IPS-11a (cell line): ENCODE data around the gene PLEKHG3.

Experiments
- H3K4me3 ChIP-seq: one replicate; pipeline ENCODE4 v1.5.1; 2013; ENCODE audit warnings: low read depth, low read length, control low read depth

PLEKHG3 gene

DNA sequence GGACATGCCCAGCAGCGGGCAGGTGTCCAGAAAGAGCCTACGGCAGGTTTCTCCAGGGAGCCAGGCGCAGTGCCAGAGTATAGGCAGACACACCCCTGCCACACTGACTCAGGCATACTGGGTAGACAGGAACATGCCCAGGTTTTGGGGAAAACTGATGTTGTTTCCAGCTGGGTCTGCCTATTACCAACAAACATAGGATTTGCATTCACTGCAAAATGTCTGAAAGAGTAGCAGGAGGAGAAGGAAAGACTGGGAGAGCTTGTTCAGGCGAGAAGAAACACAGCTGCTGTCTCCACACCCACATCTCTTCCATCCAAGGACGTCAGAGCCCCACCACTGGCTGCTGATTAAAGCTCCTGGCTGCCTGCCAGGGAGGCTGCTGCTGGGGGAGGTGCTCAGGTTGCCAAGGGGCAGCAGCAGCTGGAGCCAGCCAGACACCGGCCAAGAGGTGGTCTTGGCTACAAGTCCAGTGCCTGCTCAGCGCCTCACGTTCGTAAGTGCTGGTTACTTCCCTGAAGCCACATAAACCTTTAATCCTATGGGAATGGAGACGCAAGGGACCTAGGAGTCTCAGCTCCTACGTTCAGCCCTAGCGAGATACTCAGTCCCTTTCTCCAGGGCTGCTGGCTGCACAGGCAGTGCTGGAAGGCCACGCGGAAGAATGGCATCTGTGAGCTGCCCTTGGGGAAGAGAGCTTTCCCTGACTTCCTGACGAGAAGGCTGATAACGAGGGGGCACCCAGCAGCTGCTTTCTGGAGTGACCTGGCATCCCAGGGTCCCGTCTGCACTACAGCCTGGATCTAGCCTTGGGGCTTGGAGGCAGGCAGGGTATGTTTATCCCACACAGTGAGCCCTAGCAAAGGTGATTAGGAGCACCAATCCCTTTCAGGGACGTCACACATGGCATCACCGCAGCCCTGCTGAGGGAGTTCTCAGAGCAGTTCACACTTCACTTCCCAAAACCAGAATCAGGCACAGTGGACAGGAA is 58.1 kb downstream of the PLEKHG3 start:
- no peak overlapping the region for H3K4me3 ChIP-seq

DNA sequence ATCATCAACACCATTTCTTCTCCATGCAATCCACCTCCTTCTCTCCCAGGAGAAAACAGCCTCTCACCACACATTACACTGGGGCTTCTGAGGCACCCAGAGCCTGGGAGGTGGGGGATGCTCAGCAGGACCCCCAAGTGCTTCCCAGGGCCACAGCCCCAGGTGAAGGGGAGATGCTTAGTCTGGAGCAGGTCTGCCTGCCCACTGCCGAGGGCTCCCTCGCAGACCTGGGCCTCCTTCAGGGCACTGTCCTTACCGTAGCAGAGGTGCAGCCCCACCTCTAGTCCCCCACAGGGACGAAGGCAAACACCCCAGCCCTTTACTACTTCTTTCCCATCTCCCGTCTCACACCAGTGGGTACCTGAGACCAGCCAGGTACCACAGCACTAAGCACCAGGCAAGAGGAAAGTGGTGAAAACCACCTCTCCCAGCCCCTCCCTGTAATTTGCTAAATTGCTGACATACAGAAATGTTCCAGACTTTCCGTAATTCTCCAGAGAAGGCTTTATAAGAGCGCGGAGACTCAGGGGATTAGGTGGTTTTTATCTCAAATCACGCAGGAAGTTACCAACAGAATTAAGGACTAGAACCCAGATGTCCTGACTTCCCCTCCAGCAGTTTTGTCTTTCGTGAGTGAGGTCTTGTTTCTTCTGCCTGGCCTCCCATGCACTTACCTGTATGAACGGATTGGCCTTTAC is 59.0 kb downstream of the PLEKHG3 start:
- H3K4me3 ChIP-seq = no peak overlapping the region

DNA sequence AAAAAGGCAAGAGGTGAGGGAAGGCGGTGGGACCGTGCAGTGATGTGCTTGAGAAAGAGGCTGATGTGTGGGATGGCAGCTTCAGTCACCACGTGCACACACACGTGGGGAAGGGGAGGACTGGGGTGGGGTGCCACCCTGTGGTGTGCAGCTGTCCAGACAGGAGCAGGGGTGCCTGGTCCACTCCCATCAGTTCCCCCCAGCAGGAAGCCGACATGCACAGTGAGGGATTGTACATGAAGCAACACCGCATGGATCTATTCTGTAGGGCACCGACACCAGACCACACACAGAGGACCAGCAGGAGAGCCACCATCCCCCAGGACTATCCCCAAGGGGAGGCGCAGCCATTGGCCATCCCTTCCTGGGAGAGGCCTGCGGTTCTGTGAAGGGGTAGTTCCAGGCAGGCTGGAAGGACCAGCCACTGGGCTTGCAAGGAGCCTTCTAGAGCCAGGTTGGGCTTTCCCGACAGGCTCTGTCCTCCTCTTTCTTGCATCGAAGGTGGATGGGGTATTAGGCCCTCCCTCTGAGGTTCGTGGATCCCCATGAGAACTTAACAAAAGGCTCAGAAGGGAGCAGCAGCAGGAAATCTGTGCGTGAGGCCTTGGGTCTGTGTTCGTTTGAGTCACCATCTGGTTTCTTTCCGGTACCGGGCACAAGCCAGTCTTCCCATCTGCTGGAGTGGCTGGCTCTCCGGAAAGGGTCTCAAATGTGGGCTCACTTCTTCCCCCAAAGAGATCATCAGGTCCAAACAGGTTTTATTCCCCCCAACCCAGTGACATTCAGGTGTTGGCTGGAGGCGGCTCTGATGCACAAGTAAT is 59.8 kb downstream of the PLEKHG3 start:
- H3K4me3 ChIP-seq = no peak overlapping the region

DNA sequence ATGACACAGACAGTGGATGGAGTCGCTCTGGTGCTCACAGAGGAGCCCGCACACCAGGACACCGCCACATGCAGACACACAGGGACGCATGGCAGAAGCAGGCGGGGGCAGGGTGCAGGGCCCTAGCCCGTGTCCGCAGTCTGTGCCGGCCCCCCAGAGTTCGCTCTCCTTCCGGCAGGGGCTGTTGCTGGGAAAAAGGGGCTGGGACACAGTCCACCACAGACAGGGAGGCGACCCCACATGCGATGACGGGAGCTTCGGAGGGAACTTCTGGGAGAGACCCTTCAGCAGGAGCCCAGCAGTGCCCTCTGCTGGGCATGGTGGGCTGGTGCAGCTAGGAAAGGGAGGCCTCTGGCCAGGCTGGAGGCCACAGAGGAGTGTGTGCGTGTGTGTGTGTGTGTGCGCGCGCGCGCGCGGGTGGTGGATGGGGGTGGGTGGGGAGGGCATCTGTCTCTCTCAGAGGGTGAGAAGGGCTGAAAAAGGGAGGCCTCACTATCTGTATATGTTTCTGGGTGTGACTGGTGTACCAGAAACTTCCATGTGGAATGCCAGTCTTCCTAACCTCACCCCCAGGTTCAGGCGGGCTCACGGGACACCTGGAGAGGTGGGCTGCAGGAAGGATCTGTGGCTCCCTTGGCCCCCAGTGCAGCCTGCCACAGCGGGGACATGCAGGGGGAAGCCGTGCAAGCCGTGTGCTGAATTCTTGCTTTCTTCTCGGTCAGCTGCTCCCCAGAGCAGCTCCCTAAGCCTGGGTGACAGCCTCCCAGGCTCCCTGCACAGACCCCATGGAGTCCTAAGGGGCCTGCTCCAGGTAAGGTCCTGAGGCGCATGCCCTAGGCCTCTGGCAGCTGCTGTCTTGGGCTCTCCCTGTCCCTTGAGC is 60.7 kb downstream of the PLEKHG3 start:
- no peak overlapping the region for H3K4me3 ChIP-seq

DNA sequence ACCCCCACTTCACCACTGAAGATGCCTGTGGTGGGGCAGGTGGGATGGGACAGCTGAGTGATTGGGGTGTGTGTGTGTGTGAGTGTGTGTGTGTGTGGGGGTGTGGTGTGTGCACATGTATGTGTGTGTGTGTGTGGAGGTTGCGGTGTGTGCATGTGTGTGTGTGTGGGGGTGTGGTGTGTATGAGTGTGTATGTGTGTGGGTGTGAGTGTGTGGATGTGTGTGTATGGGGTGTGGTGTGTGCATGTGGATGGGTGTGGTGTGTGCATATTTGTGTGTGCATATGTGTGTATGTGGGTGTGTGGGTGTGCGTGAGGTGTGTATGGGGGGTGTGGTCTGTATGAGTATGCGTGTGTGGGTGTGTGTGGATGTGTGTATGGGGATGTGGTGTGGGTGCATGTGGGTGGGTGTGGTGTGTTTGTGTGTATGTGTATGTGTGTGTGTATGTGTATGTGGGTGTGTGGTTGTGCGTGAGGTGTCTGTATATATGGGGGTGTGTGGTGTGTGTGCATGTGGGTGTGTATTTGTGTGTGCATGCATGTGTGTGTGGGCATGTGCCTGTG is 61.6 kb downstream of the PLEKHG3 start:
- no peak overlapping the region for H3K4me3 ChIP-seq

- H3K4me3 ChIP-seq = no peak overlapping the region
Measured at GRCh38 chr14:64766430-64767151, 62.4 kb downstream of the PLEKHG3 start.

- no peak overlapping the region for H3K4me3 ChIP-seq
Measured at GRCh38 chr14:64767215-64767964, 63.2 kb downstream of the PLEKHG3 start.

DNA sequence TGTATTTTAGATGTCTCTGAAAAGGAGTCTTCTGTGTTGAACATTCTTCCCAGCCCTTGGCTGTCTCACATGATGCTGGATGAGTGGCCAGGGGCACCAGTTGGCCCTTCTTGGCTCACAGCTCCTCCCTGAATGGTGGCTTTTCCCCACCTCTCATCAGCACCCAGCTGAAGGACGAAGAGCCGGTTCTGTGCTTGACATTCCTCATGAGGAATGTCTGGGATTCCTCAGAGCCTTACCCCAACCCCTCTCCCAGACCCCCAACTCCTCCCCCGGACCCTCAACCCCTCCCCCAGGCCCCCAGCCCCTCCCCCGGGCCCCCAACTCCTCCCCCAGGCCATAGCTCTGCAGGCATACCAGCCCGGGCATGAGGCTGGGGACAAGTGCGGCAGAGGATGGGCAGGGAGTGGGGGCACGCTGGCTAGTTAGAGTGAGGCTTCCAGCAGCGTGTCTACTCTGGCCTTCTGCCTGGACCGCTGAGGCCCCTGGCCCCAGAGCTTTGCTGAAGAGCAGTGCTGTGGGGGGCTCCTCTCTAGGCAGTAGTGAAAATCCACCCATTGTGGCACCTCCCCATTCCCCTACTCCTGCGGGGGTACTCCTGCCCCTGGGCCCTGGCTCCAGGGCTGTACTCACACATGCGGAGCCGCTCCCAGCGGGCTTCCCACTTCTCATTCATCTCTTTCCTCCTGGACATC is 64.3 kb downstream of the PLEKHG3 start:
- no peak overlapping the region for H3K4me3 ChIP-seq

DNA sequence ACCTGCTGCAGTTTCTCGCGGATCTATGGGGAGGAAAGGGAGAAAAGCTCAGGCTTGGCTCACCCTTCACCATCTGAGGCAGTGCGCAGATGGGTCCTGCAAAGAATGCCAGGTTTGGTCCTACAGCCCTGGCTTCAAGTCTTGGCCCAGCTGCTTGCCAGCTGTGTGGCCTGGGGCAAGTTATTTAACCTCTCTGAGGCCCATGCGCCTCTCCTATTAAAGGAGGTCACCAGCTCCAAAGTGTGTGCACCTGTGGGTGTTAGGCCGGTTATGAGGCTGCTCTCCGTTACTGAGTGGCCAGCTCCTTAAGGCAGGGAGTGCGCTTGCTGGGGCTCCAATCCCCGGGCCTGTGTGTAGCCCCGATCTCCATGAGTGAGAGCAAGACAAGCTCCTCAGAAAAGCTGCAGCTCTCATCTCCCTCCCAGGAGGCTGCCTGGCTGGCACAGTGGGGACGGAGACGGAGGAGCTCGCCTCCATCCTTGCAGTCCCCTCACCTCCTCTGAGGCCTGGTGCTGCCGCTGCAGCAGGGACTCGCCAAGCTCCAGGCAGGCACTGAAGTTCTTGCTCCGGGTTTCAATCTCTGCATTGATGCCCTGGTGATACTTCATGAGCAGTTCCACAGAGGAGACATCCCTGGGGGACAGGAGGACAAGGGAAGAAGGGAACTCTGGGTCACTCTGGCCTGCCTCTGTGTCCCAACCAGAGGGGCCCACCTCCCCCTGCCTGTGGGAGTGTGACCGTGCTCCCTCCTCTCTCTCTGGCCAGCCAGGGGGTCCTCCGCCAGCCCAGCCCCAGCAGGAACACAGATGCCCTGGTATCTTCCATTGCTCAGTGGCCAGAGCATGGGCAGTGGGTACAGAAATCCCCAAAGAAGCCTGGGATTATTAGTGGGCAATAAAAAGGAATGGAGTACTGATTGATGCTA is 65.1 kb downstream of the PLEKHG3 start:
- no peak overlapping the region for H3K4me3 ChIP-seq

DNA sequence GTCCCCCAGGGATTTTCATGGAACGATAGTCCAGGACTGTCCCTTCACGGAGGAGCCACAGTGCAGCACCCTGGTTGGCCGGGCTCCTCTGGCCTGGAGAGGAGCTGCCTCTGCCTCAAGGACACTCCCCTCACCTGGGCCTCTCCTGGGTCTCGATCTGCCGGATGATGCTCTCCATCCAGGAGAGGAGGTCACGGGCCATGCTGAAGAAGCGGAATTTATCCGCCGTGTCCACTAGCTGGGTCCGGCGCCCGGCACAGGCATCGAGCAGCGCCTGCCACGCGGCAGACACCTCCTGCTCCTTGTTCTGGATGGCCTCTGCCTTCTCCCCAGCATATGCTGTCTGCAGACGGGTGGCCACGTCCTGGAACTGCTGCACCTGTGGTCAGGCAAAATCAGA is 66.5 kb downstream of the PLEKHG3 start:
- no peak overlapping the region for H3K4me3 ChIP-seq

DNA sequence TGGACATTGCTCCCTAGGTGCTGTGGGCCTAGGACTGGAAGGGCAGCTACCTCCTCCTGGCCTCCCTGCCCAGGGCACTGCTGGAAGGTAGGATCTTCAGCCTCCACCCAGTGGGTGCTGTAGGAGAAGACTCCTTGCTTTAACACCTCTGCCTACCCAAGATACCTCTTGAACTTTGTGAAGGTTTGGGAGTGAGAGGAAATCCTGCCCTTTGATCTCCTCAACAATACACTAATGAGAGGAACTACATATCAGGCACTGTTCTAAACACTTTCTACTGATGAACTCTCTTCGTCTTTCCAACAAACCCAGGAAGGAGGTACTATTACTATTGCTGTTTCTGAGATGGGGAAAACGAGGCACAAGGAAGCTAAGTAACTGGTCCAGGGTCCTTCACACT is 66.9 kb downstream of the PLEKHG3 start:
- no peak overlapping the region for H3K4me3 ChIP-seq

- no peak overlapping the region for H3K4me3 ChIP-seq
Measured at GRCh38 chr14:64772397-64772950, 68.2 kb downstream of the PLEKHG3 start.

GRCh38 chr14:64773046-64773445 is 68.8 kb downstream of the PLEKHG3 start:
- no peak overlapping the region for H3K4me3 ChIP-seq

DNA sequence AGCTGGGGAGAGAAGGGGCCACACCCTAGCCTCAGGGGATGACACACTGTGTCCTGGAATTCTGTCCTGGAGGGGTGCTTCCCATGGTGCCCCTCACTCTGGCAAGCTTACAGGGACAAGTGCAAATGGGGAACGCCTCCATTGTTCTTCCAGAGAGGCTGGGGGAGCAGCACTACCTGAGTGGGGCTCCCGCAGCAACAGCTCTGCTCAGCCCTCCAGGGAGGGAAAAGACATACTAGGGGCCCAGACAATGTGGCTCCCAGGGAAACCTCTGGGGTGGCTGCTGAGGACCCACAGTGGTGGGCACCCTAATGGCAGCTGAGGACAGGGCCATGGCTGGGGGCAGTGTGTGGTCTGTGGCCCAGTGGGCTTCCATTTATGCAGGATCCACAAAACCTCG is 69.4 kb downstream of the PLEKHG3 start:
- H3K4me3 ChIP-seq = no peak overlapping the region

- H3K4me3 ChIP-seq = no peak overlapping the region
Measured at GRCh38 chr14:64774272-64774671, 70.0 kb downstream of the PLEKHG3 start.

GRCh38 chr14:64775081-64775777 is 71.0 kb downstream of the PLEKHG3 start:
- H3K4me3 ChIP-seq = no peak overlapping the region
